GM12875 (cell line): ENCODE data around the gene ATP2A2.
"Not testable (repeated sequence)": the region's sequence is repeated elsewhere in the genome, so short reads cannot be mapped to it uniquely, and the experiment has no call there.

ENCODE experiments used
- H3K4me3 ChIP-seq: one replicate; pipeline ENCODE4 v1.5.1; 2011; ENCODE audit warnings: low read depth, low read length, control low read depth
- TF ChIP-seq, protein P1 (sequence below): IDR thresholded peaks from 2 replicates; pipeline ENCODE4 v1.5.1; 2011; ENCODE audit warnings: low read depth, mild to moderate bottlenecking, control low read depth, inconsistent platforms, low read length, moderate library complexity, borderline replicate concordance; ENCODE audit not compliant: insufficient read depth

ATP2A2 gene

GRCh38 chr12:110249716-110250225 is 31.3 kb upstream of the ATP2A2 start:
- H3K4me3 ChIP-seq, result no peak overlapping the region
- TF ChIP-seq, protein P1, sequence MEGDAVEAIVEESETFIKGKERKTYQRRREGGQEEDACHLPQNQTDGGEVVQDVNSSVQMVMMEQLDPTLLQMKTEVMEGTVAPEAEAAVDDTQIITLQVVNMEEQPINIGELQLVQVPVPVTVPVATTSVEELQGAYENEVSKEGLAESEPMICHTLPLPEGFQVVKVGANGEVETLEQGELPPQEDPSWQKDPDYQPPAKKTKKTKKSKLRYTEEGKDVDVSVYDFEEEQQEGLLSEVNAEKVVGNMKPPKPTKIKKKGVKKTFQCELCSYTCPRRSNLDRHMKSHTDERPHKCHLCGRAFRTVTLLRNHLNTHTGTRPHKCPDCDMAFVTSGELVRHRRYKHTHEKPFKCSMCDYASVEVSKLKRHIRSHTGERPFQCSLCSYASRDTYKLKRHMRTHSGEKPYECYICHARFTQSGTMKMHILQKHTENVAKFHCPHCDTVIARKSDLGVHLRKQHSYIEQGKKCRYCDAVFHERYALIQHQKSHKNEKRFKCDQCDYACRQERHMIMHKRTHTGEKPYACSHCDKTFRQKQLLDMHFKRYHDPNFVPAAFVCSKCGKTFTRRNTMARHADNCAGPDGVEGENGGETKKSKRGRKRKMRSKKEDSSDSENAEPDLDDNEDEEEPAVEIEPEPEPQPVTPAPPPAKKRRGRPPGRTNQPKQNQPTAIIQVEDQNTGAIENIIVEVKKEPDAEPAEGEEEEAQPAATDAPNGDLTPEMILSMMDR, result no peak

GRCh38 chr12:110251381-110251780 is 29.7 kb upstream of the ATP2A2 start:
- no peak overlapping the region for H3K4me3 ChIP-seq
- TF ChIP-seq, protein P1, result no peak

DNA sequence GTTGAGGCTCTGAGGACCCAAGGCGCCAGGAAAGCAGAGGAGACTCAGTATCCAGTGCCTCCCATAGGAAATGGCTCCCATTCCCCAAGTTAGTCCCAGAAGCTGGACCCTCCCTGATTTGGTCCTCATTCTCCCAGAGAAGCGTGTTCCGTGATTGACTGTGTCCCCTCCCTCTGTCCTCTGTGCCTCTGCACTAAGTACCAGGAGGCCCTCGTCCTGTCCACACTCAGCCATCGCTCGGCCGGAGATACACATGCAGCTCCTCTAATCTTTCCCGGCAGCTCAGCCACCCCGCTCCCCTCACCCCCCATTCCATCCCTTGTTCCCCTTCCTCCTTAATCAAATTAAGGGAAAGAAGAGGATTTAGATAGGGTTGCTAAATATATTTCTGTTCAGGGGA is 28.3 kb upstream of the ATP2A2 start:
- TF ChIP-seq, protein P1, result no peak
- H3K4me3 ChIP-seq, result no peak overlapping the region

GRCh38 chr12:110253176-110253575 is 27.9 kb upstream of the ATP2A2 start:
- H3K4me3 ChIP-seq, result no peak overlapping the region

GRCh38 chr12:110254971-110255540 is 26.0 kb upstream of the ATP2A2 start:
- no peak overlapping the region for H3K4me3 ChIP-seq
- TF ChIP-seq, protein P1, result no peak

More at GRCh38 chr12:110253176-110253575, 27.9 kb upstream of the ATP2A2 start:
- TF ChIP-seq, protein P1, result no peak

DNA sequence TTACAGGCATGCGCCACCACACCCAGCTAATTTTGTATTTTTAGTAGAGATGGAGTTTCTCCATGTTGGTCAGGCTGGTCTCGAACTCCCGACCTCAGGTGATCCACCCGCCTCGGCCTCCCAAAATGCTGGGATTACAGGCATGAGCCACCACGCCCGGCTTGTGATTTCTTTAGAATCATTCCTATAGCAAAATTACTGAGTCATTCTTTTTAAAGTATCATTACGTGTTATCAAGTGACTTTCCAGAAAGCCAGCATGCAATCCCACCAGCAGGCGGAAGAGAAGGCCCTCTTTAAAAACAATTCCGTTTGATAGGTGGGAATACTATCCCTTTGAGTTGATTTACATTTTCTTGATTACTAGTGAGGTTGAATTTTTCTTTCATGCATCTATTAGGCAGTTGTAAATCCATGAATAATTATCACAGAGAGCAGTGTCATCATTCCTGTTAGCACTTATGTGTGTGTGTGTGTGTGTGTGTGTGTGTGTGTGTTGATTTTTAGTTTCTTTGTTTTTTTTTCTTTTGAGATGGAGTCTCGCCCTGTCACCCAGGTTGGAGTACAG is 25.1 kb upstream of the ATP2A2 start:
- not testable (repeated sequence) for H3K4me3 ChIP-seq

DNA sequence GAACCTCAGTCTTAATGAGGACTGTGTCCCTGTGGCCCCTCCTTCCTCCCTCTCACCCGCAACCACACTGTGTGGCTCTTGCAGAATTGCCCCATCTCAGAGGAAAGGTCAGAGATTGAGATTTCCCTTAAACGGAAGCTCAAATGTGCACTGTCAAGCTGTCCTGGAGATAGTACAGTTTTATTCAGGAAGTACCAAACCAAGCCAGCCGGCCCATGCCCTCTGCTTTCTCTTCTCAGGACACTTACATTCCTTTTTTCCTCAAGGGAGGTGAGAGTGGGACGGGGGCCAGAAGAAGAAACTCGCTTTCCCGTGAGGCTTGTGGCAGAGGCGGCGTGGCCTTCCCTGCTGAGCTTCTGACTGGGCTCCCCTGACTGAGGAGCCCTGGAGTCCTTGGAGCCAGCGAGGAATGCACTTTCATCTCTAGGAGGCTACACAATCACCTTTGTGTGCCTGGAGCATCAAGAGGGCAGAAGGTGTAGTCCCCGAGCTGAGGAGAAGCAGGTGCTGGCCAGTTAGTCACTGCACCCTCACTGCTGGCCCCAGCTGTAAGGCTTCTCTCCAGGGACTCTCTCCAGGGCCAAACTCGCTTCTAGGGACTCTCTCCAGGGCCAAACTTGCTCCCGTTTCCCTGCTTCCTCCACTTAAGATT is 24.1 kb upstream of the ATP2A2 start:
- no peak overlapping the region for H3K4me3 ChIP-seq
- TF ChIP-seq, protein P1, result no peak
